Activated effector memory CD4-positive, alpha-beta T cell treated with anti-CD3 and anti-CD28 coated beads, Interleukin-2, amount 50 U/mL, for 16 hours (primary cell): Measurements from ENCODE around the gene OBP2B.
A peak's percentile ranks its signal among the peaks of the same experiment; 100 is the strongest.
"Not testable (repeated sequence)": the region's sequence is repeated elsewhere in the genome, so short reads cannot be mapped to it uniquely, and the experiment has no call there.

Experiments used
- DNase-seq: peaks from one replicate; pipeline ENCODE4 v3.0.0-alpha.2; 2020

OBP2B gene

GRCh38 chr9:133200631-133201030, 8.4 kb downstream of the OBP2B start:
- no peak for DNase-seq

- peak; percentile 75 for DNase-seq
Observed at GRCh38 chr9:133199648-133200321, 9.3 kb downstream of the OBP2B start.

DNA sequence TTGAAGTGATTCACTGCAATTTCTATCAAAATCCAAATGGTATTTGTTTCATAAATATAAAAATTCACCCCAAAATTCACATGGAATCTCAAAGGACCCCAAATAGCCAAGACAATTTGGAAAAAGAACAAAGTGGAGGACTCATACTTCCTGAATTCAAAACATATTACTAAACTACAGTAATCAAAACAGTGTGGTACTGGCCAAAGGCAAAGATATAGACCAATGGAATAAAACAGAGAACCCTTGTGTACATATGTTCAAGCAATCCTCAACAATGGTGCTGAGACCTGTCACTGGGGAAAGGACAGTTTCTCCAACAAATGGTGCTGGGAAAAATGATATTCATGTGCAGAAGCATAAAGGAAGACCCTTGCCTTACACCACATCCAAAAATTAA, 14.0 kb downstream of the OBP2B start:
- no peak for DNase-seq

GRCh38 chr9:133194597-133194996, 14.5 kb downstream of the OBP2B start:
- no peak for DNase-seq

- no peak for DNase-seq
Observed at GRCh38 chr9:133191989-133192388, 17.1 kb downstream of the OBP2B start.

GRCh38 chr9:133189826-133190225, 19.2 kb downstream of the OBP2B start:
- DNase-seq, result no peak

- DNase-seq, result no peak
Observed at GRCh38 chr9:133188843-133189180, 20.2 kb downstream of the OBP2B start.

- no peak for DNase-seq
Observed at GRCh38 chr9:133188006-133188842, 20.8 kb downstream of the OBP2B start.

- no peak for DNase-seq
Observed at GRCh38 chr9:133187561-133188005, 21.5 kb downstream of the OBP2B start.

DNA sequence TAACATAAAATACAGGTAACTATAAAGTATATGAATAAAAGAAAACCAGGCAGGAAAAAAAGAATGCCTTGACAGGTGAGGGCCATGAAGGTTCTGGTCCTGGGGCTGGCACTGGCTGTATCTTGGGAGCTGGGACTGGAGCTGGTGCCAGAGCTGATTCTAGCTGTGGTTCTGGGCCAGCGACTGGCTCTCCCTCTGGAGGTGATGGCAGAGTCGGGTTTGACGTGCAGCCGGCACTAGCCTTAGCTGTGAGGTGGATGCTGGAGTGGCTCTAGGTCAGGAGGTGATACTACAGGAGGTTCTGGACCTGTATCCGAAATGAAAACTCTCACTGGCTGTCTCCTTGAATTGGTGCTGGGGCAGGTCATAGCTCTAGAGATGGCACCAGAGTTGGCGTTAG, 22.3 kb downstream of the OBP2B start:
- no peak for DNase-seq

DNA sequence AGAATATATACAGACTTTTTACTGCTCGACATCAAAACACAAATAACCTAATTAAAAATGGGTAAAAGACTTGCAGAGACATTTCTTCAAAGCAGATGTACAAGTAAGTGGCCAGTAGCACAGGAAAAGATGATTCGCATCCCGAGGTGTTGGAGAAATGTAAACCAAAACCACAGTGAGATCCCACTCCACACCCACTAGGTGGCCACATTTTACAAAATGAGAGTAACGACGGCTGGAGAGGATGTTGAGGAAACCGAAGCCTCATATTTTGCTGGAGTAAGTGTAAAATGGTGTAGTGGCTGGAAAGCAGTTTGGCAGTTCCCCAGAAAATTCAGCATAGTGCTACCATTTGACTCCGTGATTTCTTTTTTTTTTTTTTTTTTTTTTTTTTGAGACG, 24.1 kb downstream of the OBP2B start:
- no peak for DNase-seq

DNA sequence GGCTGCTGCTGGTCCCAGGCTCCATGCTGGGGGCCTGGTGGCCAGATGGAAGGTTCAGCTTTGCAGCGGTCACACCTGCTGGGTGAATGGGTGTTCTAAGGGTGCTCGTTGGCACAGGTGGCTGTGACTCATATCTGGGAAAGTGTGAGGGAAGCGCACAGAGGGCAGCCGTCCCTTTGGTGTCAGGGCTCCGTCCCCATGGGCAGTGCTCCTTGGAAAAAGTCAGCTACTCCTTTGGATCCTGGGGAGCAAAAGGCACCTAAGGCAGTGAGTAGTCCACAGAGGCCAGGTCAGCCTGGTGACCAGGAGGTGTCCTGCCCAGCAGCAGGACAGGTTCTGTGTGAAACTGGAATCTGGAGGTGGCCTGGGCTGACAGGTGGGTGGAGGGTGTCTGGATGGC, 26.9 kb downstream of the OBP2B start:
- no peak for DNase-seq

- no peak for DNase-seq
Observed at GRCh38 chr9:133181561-133181960, 27.5 kb downstream of the OBP2B start.

DNA sequence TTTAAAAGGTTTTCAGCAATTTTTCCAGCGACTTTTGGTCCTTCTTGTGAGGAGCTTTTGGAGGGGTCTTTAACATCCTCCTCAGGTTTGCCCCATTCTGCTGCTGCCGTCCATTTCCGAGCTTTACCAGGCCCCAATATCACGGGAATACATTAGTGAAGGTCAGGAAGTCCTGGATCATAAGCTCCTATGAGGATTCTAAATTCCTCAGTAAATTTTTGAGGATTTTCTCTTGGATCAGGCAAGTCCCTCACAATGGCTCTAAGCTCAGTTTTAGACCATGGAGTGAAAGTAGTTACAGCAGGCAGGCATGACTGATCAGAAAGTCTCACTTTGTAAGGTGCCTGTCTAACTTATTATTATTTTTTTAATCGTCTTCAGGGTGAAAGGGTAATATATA, 28.1 kb downstream of the OBP2B start:
- DNase-seq, result no peak

GRCh38 chr9:133173056-133173455, 36.0 kb downstream of the OBP2B start:
- no peak for DNase-seq

DNA sequence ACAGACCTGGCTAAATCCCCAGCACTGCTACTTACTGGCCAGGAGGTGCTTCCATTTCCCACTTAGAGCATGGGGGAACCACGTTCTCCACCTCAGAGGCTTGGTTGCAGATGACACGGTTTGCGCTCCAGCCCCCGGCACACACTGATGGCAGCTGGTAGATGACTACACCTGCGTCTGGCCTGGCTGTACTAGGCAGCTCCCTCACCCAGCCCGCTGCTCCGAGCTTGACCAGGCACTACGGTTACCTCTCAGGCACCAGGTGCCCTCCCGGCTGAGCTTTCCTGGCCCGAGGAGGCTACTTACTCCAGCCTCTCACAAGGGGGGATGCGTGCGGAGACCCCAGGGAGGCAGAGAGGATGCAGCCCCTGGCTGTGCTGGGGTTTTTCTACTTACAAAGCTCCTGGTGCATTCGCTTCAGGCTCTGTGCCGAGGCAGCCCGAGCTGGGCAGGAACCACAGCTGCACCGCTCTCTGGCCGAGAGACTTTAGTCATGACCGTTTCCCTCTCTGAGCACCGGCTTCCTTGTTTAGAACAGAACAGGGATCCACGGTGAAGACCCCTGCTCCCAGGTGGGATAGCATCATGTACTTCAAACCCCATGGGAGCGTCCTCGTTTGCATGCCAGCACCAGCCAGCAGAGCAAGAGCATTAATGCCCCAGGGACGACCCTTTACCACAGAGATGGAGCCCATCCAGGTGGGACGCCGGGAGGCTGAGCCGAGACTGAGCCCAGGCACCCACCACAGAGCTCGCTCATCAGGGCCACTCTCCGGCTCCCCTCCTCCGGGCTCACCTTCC, 37.7 kb downstream of the OBP2B start:
- no peak for DNase-seq

DNA sequence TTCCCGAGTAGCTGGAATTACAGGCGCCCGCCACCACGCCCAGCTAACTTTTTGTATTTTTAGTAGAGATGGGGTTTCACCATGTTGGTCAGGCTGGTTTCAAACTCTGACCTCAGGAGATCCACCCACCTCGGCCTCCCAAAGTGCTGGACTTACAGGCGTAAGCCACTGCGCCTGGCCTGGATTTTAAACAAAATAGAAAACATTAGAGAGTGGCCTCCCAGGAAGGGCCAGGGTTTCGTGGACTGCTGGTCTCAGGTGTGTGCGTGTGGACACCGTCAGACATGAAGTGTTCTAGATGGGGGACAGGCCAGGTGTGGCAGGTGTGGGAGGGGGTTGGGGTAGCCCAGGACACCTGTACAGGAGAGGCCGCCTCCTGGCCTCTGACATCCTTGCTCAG, 38.3 kb downstream of the OBP2B start:
- DNase-seq, result no peak

GRCh38 chr9:133169687-133170086, 39.4 kb downstream of the OBP2B start:
- DNase-seq, result not testable (repeated sequence)

- no peak for DNase-seq
Observed at GRCh38 chr9:133169102-133169501, 39.9 kb downstream of the OBP2B start.

- DNase-seq, result no peak
Observed at GRCh38 chr9:133168432-133168831, 40.6 kb downstream of the OBP2B start.

DNA sequence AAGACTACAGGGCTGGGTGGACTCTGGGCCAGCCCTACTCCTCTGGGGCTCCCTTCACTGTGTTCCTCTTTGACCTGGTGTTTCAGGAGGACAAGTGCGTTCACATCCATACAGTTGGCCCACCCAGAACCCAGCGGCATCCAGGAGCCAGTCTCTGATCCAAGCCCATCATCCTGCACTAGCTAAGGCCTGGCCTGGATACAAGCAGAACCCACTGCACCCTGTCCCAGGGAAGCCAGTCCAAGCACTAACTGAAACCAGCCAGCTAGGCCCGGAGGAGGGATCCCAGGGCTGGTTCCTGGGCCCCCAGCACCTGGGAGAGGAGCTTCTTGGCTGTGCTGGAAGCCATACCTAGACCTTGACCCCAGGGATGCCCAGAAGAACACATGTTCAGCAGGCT, 41.3 kb downstream of the OBP2B start:
- no peak for DNase-seq

- DNase-seq, result no peak
Observed at GRCh38 chr9:133167096-133167730, 41.8 kb downstream of the OBP2B start.

GRCh38 chr9:133166392-133166791, 42.7 kb downstream of the OBP2B start:
- DNase-seq, result peak; percentile 57

DNA sequence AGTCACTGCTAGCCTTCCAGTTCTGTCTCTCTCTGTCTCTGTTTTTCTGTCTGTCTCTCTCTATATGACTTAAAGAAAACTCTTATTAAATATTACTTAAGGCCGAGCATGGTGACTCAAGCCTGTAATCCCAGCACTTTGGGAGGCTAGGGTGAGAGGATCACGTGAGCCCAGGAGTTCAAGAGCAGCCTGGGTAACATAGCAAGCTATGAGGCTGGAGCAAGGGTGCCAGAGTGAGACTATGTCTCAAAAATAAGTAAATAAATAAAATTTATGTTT, 43.7 kb downstream of the OBP2B start:
- DNase-seq, result no peak
